ENCODE data around the gene CARD6.

Gene CARD6

GRCh38 chr5:40904205-40904993 lies 63.2 kb downstream of the CARD6 start:
- TF ChIP-seq POLR2AphosphoS5 (IDR thresholded peaks at IDR 0.05; ENCODE audit: low read depth, low read length) (no peak), POLR2A (IDR thresholded peaks at IDR 0.05; ENCODE audit: low read depth, low read length) (no peak), TAF1 (IDR thresholded peaks at IDR 0.05; ENCODE audit: borderline replicate concordance, low read depth, low read length) (no peak)
- FAIRE-seq: no peak
- peak; percentile 5 for DNase-seq (ENCODE audit: insufficient read length)

GRCh38 chr5:40904994-40905306 lies 63.8 kb downstream of the CARD6 start:
- peak; percentile 57 for FAIRE-seq

GRCh38 chr5:40906351-40906751 lies 65.2 kb downstream of the CARD6 start:
- DNase-seq (ENCODE audit: insufficient read length) (no peak), FAIRE-seq (no peak)
- TF ChIP-seq POLR2AphosphoS5 (IDR thresholded peaks at IDR 0.05; ENCODE audit: low read depth, low read length) (no peak), POLR2A (IDR thresholded peaks at IDR 0.05; ENCODE audit: low read depth, low read length) (no peak), TAF1 (IDR thresholded peaks at IDR 0.05; ENCODE audit: borderline replicate concordance, low read depth, low read length) (no peak)

More at GRCh38 chr5:40904994-40905306, 63.8 kb downstream of the CARD6 start:
- TF ChIP-seq POLR2A (IDR thresholded peaks at IDR 0.05; ENCODE audit: low read depth, low read length) (no peak), POLR2AphosphoS5 (IDR thresholded peaks at IDR 0.05; ENCODE audit: low read depth, low read length) (no peak), TAF1 (IDR thresholded peaks at IDR 0.05; ENCODE audit: borderline replicate concordance, low read depth, low read length) (no peak)
- DNase-seq (ENCODE audit: insufficient read length): no peak

GRCh38 chr5:40909264-40909663 lies 68.1 kb downstream of the CARD6 start, which contains the start of gene C7:
Gene C7 (plus strand): TSS chr5:40909497. CDS start chr5:40909611, 114 bp downstream.
- TF ChIP-seq POLR2A (IDR thresholded peaks at IDR 0.05; ENCODE audit: low read depth, low read length): no peak
- TF ChIP-seq POLR2AphosphoS5 (IDR thresholded peaks at IDR 0.05; ENCODE audit: low read depth, low read length): no peak
- TF ChIP-seq TAF1 (IDR thresholded peaks at IDR 0.05; ENCODE audit: borderline replicate concordance, low read depth, low read length): no peak
- FAIRE-seq (no peak), DNase-seq (ENCODE audit: insufficient read length) (no peak)

GRCh38 chr5:40909723-40910122 lies 68.6 kb downstream of the CARD6 start:
- TF ChIP-seq POLR2A (IDR thresholded peaks at IDR 0.05; ENCODE audit: low read depth, low read length) (no peak), TAF1 (IDR thresholded peaks at IDR 0.05; ENCODE audit: borderline replicate concordance, low read depth, low read length) (no peak), POLR2AphosphoS5 (IDR thresholded peaks at IDR 0.05; ENCODE audit: low read depth, low read length) (no peak)
- DNase-seq (ENCODE audit: insufficient read length): no peak
- FAIRE-seq: no peak
